Measurements from ENCODE around the gene CKAP2L.
"Not testable (repeated sequence)": the region's sequence is repeated elsewhere in the genome, so short reads cannot be mapped to it uniquely, and the experiment has no call there.

CKAP2L gene

DNA sequence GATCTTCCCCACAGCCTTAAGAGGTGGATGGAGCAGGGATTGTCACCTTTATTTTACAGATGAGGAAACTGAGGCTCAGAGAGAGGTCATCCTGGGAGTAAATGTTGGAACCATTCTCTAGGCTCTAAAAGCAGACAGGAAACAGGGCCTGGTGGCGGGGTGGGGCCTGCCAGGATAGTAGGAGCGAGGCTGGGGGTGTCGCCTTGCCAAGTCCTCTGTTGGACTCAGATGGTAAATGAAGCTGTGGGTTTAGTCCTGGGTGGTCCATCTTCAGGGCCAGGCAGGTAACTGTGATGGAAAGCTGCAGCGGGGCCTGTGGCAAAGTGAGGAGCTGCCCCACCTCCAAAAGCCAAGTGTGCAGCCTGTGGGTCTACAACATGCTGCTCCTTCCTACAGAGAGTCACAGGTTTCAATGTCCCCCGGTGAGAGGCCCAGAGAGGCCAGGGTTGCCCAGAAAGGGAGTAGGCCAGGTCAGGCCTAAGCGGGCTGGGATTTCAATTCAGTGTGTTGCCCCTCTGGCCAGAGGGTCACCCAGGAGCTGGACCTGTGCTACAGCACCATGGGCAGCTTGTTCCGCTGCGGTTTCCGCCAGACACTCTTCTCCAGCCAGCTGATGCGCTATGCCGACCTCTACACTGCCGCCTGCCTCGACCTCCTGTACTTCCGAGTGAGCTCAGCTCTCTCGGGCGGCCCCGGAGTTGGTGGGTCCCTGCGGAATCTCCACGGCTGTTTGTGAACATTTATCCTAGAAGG, 37.0 kb downstream of the CKAP2L start:
- no peak for FAIRE-seq
- no peak for DNase-seq (ENCODE audit: insufficient read length, low spot score)

DNA sequence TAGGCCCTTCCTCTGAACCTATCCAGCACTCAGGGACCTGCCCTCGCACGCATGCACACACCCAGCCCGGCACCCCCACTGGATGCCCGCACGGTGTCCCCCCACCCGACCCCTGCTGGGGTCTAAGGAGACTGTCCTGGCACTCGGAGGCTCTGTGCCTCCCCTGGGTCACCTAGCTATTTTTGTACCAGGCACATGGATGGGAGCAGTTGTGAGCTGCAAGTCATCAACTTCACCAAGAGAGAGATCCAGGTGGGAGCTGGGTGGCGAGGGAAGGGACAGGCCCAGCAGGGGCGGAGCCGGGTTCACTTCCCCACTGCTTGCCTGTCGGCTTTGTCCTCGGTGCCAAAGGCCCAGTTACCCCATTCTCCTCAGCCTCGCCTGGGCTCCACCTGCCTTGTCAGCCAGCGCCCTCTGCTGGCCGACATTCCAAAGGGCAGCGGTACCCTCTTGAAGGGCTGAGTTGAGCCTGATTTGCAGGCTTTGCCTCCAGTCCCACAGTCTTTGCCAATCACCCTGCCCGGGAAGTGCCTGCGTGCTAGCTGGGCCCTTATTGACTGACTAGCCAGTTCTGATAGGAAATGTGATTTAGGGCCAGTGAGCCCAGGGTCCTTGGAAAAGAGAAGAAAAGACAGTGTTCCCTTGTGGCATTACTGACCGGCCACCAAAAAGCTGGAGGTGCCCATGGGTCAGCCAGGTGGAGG, 37.8 kb downstream of the CKAP2L start:
- peak; percentile 92 for DNase-seq (ENCODE audit: insufficient read length, low spot score)
- peak; percentile 94 for FAIRE-seq

DNA sequence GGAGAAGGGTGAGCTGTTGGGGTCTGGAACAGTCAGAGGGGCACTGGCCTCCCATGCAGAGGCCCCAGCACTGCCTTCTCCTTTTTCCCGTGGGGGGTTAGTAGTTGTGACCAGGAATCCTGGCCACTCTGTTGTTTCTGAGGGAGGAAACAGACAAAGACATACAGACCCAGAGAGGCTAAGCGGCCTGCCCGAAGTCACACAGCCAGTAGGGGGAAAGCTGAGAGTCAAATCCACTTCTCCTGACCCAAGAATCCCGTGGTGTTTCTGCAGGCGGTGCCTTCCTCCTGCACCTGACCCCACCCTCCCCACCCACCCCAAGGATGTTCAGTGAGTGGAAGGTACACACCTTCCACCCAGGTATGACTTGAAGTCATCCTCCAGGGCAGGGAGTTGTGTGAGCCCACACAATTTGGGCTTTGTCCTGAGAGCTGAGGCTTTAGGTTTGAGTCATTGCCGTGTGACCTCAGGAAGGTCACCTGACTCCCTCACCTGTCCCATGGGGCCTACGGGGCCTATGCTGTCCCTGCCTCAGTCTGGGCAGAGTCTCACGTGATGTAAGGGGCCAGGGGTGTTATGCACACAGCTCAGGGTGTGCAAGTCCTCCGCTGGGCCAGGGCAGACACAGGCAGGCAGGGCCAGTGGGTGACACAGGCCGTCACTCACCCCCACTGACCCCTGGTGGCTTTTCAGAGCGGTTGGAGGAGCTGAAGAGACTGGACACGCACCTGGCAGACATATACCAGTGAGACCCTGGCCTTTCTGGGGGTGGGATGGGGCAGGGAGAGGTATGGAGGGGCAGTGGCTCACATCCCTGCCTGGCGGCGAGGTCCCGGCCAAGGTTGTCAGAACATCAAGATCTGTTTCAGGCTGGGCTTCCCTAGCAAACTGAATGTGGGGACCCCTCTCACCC, 38.6 kb downstream of the CKAP2L start:
- FAIRE-seq, result no peak
- DNase-seq (ENCODE audit: insufficient read length, low spot score), result no peak

DNA sequence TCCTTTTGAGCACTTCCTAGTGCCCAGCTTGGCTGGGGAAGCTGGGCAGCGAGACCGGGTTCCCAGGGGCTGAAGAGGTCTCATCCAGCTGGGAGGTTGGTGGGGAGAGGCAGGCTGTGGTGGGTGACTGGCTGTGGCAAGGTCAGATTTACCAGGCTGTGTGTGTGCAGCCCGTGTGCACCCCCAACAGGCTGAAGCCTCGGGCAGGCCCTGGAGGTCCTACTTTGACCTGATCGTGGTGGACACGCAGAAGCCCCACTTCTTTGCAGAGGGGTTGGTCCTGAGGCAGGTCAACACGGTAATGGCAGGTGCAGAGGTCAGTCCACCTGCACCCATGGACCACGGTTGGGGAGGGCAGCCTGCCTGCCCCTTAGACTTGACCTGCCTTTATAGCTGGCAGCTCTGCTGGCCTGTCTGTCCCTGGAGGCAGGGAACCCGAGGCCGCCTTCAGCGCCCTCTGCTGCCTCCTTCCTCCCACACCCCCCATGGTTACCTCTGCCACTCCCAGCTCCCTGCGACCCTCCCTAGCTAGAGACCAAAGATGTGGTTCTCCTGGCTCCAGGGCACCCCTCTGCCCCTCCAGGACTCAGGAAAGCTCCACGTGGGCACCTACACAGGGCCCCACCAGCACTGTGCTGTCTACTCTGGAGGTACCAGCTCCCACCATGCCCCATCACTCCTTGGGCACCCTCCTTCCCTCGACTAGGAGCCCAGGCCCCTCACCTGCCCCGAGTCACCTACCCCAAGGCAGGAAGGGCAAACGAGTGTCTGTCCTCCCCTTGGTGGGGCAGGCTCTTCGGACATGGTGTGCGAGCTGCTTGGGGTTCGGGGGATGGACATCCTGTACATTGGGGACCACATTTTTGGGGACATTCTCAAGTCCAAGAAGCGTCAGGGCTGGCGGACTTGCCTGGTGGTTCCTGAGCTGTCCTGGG, 39.6 kb downstream of the CKAP2L start:
- DNase-seq (ENCODE audit: insufficient read length, low spot score), result peak; percentile 57
- peak; percentile 62 for FAIRE-seq

DNA sequence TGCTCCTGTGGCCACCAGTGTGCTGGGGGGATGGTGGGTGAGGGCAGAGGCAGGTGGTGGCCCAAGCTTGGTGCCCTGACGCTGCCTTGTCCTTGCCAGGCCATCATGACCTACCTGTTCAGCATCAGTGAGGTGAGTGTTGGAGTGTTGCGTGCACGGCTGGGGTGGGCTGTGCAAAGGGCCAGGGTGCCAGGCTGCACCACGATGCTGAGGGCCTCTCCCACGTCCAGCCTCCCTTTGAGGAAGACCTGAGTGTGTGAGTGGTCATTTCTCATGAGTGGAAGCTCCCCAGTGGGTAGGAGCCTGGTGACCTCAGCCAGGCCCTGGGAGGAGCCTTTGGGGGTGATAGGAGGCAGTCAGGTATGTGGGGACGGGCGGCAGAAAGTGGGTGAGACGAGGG, 40.4 kb downstream of the CKAP2L start:
- DNase-seq (ENCODE audit: insufficient read length, low spot score), result no peak
- no peak for FAIRE-seq

DNA sequence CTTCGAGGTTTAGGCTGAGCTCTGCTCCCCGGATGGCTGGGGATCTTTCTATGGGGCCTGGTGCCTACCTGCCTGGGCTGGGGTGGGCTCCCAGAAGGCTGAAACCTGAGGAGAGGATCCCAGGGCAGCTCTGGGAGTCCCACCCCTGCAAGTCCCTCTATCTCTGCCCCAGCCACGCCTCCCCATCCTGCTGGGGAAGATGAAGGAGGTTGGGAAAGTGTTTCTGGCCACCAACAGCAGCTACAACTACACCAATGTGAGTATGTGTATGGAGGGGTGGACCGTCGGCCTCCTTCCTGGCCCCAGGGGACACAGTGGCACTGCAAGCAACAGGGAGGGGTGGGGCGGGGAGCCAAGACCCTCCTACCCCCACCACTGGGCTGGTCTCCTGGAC, 40.9 kb downstream of the CKAP2L start:
- no peak for FAIRE-seq
- no peak for DNase-seq (ENCODE audit: insufficient read length, low spot score)

DNA sequence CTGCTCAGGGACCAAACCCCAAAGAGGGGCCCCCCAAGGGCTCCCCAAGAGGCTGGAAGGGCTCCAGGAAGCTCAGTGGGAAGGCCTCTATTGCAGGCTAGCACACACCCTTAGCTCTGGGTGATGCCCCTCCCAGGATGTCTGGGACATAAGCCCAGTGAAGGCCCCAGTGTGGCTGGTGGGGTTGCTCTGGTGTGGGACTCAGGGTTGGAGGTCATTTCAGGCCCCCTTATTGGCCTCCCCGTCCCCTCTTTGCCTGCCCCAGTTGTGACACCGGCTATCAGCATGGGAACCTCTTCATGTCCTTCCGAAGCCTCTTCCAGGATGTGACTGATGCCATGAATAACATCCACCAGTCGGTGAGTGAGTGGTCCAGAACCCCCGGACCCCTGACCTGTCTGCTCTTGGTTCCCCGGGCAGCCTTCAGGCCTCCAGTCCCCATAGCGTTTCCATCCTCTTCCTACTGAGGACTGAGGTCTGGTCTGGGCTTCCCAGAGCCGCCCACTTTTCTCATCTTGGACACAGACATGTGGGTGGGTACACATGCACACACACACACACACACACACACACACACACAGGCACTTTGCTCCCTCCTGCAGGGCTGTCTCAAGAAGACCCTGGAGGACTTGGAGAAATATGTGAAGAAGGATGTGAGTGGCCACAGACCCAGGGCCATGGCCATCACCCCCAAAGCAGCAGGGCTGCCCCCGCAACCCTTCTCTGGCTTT, 41.4 kb downstream of the CKAP2L start:
- no peak for FAIRE-seq
- DNase-seq (ENCODE audit: insufficient read length, low spot score), result no peak

DNA sequence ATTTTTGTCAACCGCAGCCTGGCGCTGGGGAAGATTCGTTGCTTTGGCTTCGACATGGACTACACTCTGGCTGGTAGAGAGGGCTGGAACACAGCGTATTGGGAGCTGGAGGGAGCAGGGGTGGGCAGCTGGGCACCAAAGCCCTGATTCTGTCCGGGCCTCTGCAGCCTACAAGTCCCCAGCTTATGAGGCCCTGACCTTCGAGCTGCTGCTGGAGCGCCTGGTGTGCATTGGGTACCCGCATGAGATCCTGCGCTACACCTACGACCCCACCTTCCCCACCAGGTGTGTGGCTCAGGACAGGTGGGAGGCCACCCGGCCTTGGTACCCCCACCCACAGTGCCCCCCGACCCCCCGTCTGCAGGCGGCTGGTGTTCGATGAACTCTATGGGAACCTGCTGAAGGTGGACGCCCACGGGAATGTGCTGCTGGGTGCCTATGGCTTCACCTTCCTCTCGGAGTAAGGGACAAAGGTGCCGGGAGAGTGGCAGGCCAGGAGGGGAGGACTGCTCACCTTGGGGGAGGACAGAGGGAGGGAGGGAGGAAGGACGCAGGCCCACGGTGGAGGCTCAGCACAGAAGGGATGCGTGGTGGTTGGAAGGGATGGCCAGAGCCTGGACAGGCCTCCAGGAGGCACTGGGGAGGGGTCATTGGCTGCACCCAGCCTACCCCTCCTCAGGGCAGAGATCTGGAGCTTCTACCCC, 42.4 kb downstream of the CKAP2L start:
- FAIRE-seq (no peak), DNase-seq (ENCODE audit: insufficient read length, low spot score) (no peak)

DNA sequence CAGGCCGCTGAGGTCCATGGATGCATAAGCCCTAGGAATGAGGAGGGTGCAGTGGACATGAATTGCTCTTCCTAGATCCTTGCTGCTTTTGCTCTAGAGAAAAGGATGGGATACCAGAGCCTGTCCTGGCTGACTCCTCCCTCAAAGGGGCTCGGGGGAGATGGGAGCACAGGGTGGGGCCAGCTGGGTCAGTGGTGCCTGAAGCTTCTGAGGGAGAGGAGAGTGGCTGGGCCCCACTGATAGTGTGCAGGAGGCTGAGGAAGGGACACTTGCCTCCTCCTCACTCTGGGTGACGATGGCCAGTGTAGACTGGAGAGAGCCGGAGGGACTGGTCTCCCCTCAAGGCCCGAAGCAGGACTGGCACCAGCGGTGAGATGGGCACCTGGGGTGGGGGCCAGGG, 43.6 kb downstream of the CKAP2L start, which contains the start of gene NT5DC4:
NT5DC4 (plus strand) TSS at position 236 of the 400 bp plus-strand sequence; CDS start at position 296, 60 bp downstream.
- FAIRE-seq, result no peak
- no peak for DNase-seq (ENCODE audit: insufficient read length, low spot score)

DNA sequence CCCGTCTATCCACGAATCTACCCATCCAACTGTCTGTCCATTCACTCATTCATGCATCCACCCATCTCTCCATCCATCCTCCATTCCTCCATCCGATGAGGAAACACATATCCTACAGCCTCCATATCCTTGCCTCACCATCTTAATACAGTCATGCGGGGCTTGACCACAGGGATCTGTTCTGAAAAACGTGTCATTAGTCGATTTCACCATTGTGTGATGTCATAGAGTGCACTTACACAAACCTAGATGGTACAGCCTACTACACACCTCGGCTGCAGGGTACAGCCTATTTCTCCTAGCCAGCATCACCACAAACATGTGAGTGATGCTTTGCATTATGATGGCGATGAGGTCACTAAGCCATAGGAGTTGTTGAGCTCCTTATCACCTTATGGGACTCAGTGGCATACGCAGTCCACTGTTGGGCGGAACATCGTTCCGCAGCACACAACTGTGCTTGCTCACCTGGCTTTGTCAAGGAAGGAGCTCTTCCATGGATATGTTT, 45.5 kb downstream of the CKAP2L start:
- FAIRE-seq, result peak; percentile 38
- DNase-seq (ENCODE audit: insufficient read length, low spot score), result no peak

DNA sequence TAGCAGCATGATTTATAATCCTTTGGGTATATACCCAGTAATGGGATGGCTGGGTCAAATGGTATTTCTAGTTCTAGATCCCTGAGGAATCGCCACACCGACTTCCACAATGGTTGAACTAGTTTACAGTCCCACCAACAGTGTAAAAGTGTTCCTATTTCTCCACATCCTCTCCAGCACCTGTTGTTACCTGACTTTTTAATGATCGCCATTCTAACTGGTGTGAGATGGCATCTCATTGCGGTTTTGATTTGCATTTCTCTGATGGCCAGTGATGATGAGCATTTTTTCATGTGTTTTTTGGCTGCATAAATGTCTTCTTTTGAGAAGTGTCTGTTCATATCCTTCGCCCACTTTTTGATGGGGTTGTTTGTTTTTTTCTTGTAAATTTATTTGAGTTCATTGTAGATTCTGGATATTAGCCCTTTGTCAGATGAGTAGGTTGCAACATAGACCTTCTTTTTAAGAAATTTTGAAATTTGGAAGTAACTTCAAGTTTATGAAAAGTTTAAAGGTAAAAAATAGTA, 47.5 kb downstream of the CKAP2L start:
- FAIRE-seq, result not testable (repeated sequence)

DNA sequence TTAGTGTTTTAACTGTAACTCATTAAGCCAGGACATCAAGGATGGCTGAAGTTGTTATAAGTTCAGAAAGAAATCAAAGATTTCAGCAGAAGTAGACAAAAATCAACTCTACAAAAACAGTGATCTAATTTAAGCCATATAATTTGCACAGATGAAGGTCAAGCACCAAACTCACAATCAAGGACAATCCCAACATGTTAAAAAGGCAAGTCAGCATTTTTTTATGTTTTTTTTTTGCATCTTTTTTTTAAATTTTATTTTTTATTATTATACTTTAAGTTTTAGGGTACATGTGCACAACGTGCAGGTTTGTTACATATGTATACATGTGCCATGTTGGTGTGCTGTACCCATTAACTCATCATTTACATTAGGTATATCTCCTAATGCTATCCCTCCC, 48.3 kb downstream of the CKAP2L start:
- not testable (repeated sequence) for DNase-seq (ENCODE audit: insufficient read length, low spot score); FAIRE-seq

More for the DNA sequence above, 47.5 kb downstream of the CKAP2L start:
- DNase-seq (ENCODE audit: insufficient read length, low spot score), result not testable (repeated sequence)

DNA sequence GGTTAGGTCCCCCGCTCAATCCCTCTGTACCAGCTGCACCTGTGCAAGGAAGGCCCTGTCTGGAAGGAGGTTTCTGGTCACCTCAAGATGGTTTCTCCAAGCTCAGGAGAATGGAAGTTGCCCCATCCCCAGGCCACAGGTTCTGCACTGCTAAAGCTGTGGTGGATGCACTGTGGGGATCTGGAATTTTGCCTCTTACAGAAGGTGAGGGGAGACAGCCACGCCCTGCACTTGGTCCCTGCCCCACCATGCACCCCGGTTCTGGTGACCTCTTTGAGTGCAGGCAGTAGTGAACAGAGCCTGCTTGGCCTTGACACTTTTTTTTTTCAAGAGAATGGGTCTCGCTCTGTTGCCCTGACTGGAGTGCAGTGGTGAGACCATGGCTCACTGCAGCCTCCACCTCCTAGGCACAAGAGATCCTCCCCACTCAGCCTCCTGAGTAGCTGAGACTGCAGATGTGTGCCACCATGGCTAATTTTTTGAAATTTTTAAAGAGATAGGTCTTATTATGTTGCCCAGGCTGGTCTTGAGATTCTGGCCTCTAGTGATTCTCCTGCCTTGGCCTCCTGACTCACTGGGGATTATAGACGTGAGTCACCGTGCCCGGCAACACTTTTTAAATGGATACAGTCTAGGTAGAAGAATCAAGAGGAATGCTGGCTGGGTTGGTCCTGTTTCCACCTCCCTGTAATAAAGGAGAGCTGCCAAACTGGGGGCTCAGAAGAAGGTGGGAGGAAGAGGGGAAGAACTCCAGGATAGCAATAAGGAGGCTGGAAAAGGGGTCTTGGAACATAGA, 49.4 kb downstream of the CKAP2L start:
- FAIRE-seq (no peak), DNase-seq (ENCODE audit: insufficient read length, low spot score) (no peak)

DNA sequence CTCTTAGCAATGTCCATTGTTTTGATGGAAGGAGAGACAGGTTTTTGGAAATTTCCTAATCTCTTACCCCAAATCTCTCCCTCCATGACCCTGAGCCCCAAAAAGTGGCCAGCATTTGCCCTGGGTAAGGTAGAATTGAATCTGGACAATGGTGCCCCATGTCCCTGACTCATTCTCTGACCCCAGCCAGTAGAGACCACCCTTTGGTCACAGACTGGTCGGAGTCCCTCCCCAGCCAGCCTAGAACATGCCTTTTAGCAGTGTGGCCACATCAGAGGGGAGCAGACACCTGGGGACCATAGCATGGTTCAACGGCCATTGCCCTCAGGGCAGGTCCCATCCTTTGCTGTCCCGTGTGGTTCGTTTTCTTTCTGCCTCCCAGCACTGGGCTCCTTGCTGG, 50.1 kb downstream of the CKAP2L start:
- DNase-seq (ENCODE audit: insufficient read length, low spot score) (no peak), FAIRE-seq (no peak)

DNA sequence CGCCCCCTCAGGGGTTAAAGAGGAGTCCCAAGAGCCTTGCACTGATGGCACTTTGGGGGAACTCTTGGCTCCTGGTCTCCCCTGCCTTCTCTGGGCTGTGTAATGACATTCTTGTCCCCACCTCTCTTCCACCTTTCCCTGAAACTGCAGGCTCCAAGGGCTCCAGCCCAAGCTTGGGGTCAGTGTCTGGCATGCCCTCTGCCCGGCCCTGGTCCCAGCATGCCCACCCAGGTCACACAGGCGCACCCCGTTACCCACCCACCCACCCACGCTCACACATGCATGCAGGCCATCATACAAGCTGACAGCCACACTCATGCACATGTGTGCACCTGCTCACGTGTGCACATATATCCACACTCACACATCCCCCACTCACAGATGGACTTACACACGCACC, 50.5 kb downstream of the CKAP2L start:
- DNase-seq (ENCODE audit: insufficient read length, low spot score) (no peak), FAIRE-seq (no peak)

DNA sequence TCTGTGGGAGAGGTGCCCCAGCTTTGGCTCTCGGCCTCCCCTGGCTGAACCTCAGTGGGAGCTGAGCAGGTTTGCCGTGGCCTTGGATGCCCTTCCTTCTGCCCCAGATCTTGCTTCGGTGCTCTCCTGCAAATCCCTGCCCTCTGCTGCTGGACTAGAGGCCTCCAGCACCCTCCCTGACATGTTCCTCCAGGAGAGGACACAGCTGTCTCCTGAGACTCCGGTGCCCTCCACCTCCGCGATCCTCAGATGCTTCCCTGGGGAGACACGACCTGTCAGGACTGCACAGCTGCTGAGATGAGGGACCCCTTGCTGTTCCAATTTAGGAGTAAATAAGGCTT, 50.9 kb downstream of the CKAP2L start:
- no peak for FAIRE-seq

DNA sequence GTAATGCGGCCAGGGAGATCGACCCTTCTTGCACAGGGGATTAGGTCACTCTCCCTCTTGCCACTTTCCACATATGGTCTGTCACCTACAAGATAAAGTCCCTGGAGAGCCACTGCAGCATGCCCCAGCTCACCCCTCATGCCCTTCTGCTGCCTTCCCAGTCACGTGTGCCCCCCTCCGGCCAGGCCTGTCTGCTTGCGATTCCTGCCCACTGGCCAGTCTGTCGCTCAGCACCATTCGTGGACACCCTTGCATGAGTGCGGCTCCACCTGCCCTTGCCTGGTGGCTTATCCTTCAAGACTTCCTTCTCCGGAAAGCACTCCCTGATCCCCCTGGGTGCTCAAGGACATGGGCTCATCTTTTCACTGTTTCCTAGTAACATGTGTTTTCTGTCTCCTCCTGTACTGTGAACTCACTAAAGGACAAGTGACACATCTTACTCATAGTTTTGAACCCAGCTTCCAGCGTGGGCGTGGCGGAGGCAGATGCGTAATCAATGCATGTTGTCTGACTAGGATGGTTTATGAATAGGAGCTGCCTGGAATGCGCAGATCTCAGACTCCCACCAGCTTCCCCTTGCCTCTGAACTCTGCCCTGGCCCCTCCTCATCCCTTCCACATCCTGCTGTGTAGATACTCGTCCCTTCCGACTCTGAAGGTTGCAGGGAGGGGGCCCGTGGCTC, 51.4 kb downstream of the CKAP2L start:
- peak; percentile 81 for FAIRE-seq
- peak; percentile 73 for DNase-seq (ENCODE audit: insufficient read length, low spot score)

More for the DNA sequence above, 50.9 kb downstream of the CKAP2L start:
- no peak for DNase-seq (ENCODE audit: insufficient read length, low spot score)

All from HTR-8/SVneo (cell line).